ENCODE measurements around the gene IFT22.
A peak's percentile ranks its signal among the peaks of the same experiment; 100 is the strongest.

The IFT22 gene

DNA sequence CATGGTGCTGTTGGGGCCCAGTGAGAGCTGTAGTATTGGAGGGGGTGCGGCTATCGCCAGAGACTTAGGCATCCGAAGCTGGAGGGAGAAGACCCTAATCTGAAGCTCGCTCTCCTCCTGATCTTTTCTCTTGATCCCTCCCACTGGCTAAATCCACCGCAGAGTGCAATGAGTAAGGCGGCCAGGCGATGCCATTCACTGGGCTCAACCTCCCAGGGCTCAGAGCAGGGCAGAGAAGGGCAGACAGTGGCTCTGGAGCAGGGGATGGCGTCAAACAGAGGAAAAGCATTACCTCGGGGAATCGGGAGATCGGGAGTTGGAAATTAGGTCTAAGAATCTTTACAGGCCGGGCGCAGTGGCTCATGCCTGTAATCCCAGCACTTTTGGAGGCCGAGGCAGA, 18.8 kb upstream of the IFT22 start:
- Mint-ChIP-seq H3K27ac (no peak overlapping the region), H3K27me3 (no peaks in the 10 kb centered on the region), H3K9me3 (ENCODE audit: low read depth) (no peaks in the 10 kb centered on the region), H3K4me1 (ENCODE audit: low read depth) (no peaks in the 10 kb centered on the region), H3K36me3 (no peaks in the 10 kb centered on the region), H3K4me3 (no peak overlapping the region)

DNA sequence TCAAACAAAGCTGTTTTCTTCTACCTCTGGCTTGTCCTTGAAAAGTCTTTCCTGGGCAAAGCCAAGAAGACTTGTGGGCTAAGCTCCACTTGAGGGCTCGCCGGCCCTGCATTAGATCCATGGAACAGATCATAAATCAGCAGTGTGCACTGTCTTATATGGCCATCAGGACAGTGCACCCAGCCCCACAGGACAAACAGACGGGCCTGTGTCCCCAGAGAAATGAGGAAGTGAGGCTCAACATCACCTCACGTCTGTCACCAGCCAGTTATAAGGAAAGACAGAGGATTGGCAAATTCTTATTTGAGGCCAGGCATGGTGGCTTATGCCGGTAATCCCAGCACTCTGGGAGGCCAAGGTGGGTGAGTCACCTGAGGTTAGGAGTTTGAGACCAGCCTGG, 12.3 kb upstream of the IFT22 start:
- H3K27me3 Mint-ChIP-seq, result no peaks in the 10 kb centered on the region
- H3K4me3 Mint-ChIP-seq, result no peak overlapping the region
- no peaks in the 10 kb centered on the region for H3K36me3 Mint-ChIP-seq
- H3K9me3 Mint-ChIP-seq (ENCODE audit: low read depth), result no peaks in the 10 kb centered on the region
- H3K4me1 Mint-ChIP-seq (ENCODE audit: low read depth), result no peaks in the 10 kb centered on the region
- H3K27ac Mint-ChIP-seq, result no peak overlapping the region

DNA sequence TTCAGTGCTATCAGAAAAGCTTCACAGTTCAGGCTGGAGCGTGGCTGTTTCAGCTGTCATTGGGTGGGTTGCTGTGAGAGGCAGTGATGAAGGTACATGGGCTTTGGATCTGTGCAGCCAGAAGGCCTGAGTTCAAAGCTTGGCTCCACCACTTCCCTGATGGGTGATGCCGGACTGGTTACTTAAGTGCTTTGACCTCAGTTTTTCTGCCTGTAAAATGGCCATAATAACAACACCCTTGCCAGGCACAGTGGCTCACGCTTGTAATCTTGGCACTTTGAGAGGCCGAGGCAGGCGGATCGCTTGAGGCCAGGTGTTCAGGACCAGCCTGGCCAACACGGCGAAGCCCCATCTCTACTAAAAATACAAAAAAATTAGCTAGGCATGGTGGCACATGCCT, 10.4 kb upstream of the IFT22 start:
- H3K4me1 Mint-ChIP-seq (ENCODE audit: low read depth), result no peaks in the 10 kb centered on the region
- no peaks in the 10 kb centered on the region for H3K36me3 Mint-ChIP-seq
- H3K9me3 Mint-ChIP-seq (ENCODE audit: low read depth), result no peaks in the 10 kb centered on the region
- no peaks in the 10 kb centered on the region for H3K27me3 Mint-ChIP-seq
- H3K27ac Mint-ChIP-seq, result no peak overlapping the region
- no peak overlapping the region for H3K4me3 Mint-ChIP-seq

DNA sequence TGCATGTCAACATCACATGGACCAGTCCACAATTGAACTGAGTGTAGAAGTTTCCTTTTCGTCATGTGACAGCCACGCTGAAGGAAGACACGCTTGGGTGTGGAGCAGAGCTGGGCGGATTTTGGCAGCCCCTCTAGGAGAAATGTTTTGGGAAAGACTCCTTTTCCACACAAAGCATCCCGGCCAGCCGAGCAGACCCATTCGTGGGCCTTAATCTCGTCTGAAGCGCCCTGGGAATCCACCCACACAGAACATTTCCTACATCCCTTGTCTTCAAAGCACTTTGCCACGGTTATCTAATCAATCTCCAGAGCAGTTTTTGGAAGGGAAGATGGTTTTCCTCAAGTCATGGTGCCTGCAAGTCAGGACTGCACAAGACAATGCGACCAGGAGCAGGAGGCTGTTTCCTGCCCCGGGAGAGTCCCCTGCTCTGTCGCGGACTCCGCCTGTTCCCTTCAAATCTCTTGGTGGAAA, 8.4 kb upstream of the IFT22 start:
- no peaks in the 10 kb centered on the region for H3K36me3 Mint-ChIP-seq
- no peaks in the 10 kb centered on the region for H3K9me3 Mint-ChIP-seq (ENCODE audit: low read depth)
- no peak overlapping the region for H3K27ac Mint-ChIP-seq
- no peak overlapping the region for H3K4me3 Mint-ChIP-seq
- H3K4me1 Mint-ChIP-seq (ENCODE audit: low read depth), result no peaks in the 10 kb centered on the region
- no peaks in the 10 kb centered on the region for H3K27me3 Mint-ChIP-seq

DNA sequence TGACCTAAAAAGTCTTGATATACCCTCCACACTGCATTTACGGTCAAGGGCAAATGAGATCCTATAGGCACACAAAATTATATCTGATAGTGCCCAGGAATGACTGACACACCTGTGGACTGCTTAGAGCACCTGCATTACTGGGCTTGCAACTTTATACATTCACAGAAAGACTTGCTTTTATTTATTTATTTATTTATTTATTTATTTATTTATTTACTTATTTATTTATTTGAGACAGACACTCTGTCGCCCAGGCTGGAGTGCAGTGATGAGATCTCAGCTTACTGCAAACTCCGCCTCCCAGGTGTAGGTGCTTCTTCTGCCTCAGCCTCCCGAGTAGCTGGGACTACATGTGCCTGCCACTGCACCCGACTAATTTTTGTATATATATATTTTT, 6.5 kb upstream of the IFT22 start:
- Mint-ChIP-seq H3K27ac (no peak overlapping the region), H3K9me3 (ENCODE audit: low read depth) (no peaks in the 10 kb centered on the region), H3K27me3 (no peaks in the 10 kb centered on the region), H3K4me1 (ENCODE audit: low read depth) (no peaks in the 10 kb centered on the region), H3K36me3 (no peaks in the 10 kb centered on the region), H3K4me3 (no peak overlapping the region)

DNA sequence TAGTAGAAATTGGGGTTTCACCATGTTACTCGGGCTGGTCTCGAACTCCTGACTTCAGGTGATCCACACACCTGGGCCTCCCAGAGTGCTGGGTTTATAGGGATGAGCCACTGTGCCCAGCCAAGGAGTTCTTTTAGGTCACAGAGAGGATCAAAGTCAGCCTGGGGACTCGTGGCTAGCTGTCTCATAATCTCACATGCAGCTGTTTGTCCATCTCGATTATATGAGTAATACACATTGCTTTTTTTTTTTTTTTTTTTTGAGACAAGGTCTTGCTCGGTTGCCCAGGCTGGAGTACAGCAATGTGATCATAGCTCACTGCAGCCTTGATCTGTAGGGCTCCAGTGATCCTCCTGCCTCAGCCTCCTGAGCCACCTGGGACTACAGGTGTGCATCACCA, 2.2 kb downstream of the IFT22 start:
- no peaks in the 10 kb centered on the region for H3K27me3 Mint-ChIP-seq
- no peaks in the 10 kb centered on the region for H3K9me3 Mint-ChIP-seq (ENCODE audit: low read depth)
- peaks cover 10% of the 10 kb centered on the region for H3K4me1 Mint-ChIP-seq (ENCODE audit: low read depth)
- no peak overlapping the region for H3K4me3 Mint-ChIP-seq
- no peak overlapping the region for H3K27ac Mint-ChIP-seq
- H3K36me3 Mint-ChIP-seq, result peaks cover 3% of the 10 kb centered on the region

DNA sequence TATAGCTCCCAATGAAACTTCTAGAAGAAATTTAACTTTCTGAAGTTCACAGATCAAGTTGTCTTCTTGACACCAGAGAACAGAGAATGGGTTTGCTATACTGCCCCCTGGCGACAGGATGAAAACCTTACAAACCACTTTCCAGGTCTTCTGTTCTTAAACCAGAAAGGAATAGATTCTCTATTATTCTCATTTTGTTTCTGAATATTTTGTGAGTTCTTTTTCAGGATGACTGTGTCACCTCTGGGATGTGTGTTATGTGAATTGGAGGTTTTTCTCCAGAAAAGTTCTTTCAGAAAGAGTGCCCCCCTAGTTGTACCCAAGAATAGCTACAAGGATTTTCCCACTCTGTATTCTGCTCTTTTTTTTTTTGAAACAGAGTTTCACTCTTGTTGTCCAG, 6.3 kb downstream of the IFT22 start:
- no peaks in the 10 kb centered on the region for H3K4me1 Mint-ChIP-seq (ENCODE audit: low read depth)
- peaks cover 9% of the 10 kb centered on the region for H3K36me3 Mint-ChIP-seq
- no peaks in the 10 kb centered on the region for H3K9me3 Mint-ChIP-seq (ENCODE audit: low read depth)
- no peak overlapping the region for H3K27ac Mint-ChIP-seq
- H3K4me3 Mint-ChIP-seq, result no peak overlapping the region
- H3K27me3 Mint-ChIP-seq, result peaks cover 2% of the 10 kb centered on the region

DNA sequence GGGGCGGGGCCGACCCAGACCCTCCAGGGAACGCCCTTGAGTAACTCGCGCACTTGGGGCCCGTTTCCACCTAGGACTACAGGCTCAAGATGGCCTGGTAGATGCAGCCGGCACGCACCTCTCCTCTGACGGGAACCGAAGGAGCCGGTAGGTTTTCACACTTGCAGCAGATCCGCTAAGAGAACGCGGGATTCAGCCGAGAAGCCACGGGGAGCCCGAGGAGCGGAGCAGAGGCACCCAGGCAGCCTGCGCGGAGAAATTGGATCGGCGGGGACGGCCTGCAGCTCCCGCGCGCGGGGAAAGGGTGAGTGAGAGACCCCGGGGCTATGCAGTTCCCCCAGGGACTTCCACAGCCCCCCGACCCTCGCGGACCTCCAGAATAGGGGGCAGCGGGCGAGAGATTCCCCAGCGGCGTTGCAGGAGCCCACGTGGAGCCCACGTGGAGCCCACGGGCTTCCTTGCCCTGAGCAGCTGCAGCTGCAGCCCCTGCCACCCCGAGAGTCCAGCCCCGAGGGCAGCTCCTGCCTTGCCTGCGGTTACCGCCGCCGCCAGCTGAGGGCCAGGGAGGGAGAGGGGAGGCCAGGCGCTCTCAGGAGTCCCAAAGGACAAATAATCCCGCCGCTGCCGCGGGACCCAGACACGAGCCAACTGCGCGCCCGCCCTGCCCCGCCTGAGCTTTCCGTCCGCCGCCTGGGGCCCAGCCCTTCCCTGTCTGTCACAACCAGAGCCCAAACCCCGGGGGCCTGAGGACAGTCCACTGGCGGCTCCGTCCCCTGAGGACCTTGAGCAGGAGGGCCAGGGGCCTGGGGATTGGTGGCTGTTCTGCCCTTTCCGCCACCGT, 13.1 kb downstream of the IFT22 start:
- Mint-ChIP-seq H3K4me3 (peak overlapping the region; percentile 96), H3K27ac (peak overlapping the region; percentile 93), H3K36me3 (peaks cover 13% of the 10 kb centered on the region), H3K9me3 (ENCODE audit: low read depth) (no peaks in the 10 kb centered on the region), H3K27me3 (peaks cover 20% of the 10 kb centered on the region), H3K4me1 (ENCODE audit: low read depth) (peaks cover 7% of the 10 kb centered on the region)

DNA sequence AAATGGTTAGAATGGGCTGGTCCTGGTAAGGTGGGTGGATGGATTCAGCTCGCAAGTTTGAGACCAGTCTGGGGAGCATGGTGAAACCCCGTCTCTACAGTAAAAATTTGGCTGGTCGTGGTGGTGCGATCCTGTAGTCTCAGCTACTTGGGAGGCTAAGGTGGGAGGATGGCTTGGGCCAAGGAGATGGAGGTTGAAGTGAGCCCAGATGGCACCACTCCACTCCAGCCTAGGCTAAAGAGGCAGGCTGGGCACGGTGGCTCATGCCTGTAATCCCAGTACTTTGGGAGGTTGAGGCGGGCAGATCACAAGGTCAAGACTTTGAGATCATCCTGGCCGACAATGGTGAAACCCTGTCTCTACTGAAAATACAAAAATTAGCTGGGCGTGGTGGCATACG, 15.3 kb downstream of the IFT22 start:
- Mint-ChIP-seq H3K9me3 (ENCODE audit: low read depth) (peaks cover under 1% of the 10 kb centered on the region), H3K27me3 (peaks cover 25% of the 10 kb centered on the region), H3K4me1 (ENCODE audit: low read depth) (peaks cover 9% of the 10 kb centered on the region), H3K36me3 (peaks cover 12% of the 10 kb centered on the region), H3K27ac (no peak overlapping the region), H3K4me3 (peak overlapping the region; percentile 22)

DNA sequence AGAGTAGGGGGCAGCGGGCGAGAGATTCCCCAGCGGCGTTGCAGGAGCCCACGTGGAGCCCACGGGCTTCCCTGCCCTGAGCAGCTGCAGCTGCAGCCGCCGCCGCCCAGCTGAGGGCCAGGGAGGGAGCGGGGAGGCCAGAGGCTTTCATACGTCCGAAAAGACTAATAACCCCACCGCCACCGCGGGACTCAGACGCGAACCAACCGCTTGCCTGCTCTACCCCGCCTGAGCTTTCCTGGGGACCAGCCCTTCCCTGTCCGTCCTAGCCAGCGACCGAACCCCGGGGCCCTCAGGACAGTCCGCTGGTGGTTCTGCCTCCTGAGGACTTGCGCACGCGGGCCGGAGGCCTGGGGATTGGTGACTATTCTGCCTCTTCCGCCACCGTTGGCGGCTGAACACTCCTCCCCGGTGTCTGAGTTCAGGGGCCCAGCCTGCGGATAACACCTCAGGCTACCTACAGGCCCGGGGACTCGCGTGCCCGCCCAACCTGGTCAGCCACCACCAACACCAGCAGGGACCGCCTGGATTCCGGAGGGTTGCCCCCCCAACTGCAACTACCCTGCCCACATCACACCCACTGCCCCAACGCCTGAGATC, 18.4 kb downstream of the IFT22 start:
- peaks cover 14% of the 10 kb centered on the region for H3K4me1 Mint-ChIP-seq (ENCODE audit: low read depth)
- H3K27me3 Mint-ChIP-seq, result peaks cover 37% of the 10 kb centered on the region
- no peak overlapping the region for H3K4me3 Mint-ChIP-seq
- H3K27ac Mint-ChIP-seq, result no peak overlapping the region
- H3K9me3 Mint-ChIP-seq (ENCODE audit: low read depth), result peaks cover 9% of the 10 kb centered on the region
- peaks cover 11% of the 10 kb centered on the region for H3K36me3 Mint-ChIP-seq

DNA sequence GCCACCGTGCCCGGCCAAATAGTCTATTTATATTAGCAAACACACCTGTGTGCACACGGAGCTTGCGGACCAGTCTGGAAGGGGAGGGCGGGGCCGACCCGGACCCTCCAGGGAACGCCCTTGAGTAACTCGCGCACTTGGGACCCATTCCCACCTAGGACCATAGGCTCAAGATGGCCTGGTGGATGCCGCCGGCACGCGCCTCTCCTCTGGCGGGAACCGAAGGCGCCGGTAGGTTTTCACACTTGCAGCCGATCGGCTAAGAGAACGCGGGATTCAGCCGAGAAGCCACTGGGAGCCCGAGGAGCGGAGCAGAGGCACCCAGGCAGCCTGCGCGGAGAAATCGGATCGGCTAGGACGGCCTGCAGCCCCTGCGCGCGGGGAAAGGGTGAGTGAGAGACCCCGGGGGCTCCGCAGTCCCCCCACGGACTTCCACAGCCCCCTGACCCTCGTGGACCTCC, 18.9 kb downstream of the IFT22 start:
- H3K36me3 Mint-ChIP-seq, result peaks cover 12% of the 10 kb centered on the region
- H3K4me3 Mint-ChIP-seq, result no peak overlapping the region
- H3K4me1 Mint-ChIP-seq (ENCODE audit: low read depth), result peaks cover 12% of the 10 kb centered on the region
- peaks cover 9% of the 10 kb centered on the region for H3K9me3 Mint-ChIP-seq (ENCODE audit: low read depth)
- peaks cover 37% of the 10 kb centered on the region for H3K27me3 Mint-ChIP-seq
- no peak overlapping the region for H3K27ac Mint-ChIP-seq

DNA sequence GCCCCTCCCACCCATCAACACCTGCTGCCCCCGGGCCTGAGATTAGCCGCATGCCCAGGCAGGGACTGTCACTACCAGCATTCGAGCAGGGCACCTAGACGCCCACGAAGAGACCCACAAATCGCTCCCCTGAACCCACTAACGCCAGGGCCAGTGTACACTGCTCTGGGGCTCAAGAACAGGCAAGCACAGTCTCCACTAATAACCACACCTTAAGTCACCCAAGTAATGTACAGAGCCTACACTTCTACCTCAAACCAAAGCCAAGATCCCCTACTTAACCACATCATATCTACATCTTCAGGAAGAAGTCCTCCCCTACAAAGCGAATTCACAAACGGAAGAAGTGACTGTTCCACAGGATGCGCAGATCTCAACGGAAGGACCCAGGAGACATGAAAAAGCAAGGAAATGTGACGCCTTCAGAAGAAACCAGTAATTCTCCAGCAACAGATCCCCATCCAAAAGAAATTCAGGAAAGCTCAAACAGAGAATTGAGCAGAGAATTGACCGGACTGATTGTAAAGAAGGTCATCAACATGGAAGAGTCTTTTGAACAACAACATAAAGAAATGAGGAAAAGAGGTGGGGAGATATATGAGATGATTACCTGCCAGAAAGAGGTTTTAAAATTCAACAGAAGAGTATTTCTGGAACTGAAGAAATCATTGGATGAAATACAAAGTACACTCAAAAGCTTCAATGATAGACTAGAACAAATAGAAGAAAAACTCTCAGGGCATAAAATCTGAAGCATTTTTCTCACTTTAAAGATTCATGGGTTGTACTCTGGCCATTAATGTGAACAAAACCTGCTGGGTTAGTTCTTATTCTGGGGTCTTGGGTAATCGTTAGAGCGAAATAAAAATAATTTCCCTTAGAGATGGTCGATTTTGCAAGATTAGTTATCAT, 20.9 kb downstream of the IFT22 start:
- peaks cover 9% of the 10 kb centered on the region for H3K9me3 Mint-ChIP-seq (ENCODE audit: low read depth)
- peaks cover 36% of the 10 kb centered on the region for H3K27me3 Mint-ChIP-seq
- H3K27ac Mint-ChIP-seq, result no peak overlapping the region
- H3K4me3 Mint-ChIP-seq, result no peak overlapping the region
- H3K4me1 Mint-ChIP-seq (ENCODE audit: low read depth), result peaks cover 12% of the 10 kb centered on the region
- peaks cover 12% of the 10 kb centered on the region for H3K36me3 Mint-ChIP-seq

DNA sequence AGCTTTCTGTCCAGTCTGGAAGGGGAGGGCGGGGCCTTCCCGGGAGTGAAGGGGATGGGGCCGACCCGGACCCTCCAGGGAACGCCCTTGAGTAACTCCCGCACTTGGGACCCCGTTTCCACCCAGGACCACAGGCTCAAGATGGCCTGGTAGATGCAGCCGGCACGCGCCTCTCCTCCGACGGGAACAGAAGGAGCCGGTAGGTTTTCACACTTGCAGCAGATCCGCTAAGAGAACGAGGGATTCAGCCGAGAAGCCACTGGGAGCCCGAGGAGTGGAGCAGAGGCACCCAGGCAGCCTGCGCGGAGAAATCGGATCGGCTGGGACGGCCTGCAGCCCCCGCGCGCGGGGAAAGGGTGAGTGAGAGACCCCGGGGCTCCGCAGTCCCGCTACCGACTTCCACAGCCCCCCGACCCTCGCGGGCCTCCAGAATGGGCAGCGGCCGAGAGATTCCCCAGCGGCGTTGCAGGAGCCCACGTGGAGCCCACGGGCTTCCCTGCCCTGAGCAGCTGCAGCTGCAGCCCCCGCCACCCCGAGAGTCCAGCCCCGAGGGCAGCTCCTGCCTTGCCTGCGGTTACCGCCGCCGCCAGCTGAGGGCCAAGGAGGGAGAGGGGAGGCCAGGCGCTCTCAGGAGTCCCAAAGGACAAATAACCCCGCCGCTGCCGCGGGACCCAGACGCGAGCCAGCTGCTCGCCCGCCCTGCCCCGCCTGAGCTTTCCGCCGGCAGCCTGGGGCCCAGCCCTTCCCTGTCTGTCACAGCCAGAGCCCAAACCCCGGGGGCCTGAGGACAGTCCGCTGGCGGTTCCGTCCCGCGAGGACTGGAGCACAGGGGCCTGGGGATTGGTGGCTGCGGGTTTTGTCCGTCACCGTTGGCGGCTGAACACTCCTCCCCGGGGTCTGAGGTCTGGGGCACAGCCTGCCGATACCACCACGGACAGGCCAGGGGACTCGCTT, 21.8 kb downstream of the IFT22 start:
- Mint-ChIP-seq H3K4me1 (ENCODE audit: low read depth) (peaks cover 12% of the 10 kb centered on the region), H3K4me3 (peak overlapping the region; percentile 66), H3K36me3 (peaks cover 12% of the 10 kb centered on the region), H3K9me3 (ENCODE audit: low read depth) (peaks cover 9% of the 10 kb centered on the region), H3K27me3 (peaks cover 35% of the 10 kb centered on the region), H3K27ac (no peak overlapping the region)

DNA sequence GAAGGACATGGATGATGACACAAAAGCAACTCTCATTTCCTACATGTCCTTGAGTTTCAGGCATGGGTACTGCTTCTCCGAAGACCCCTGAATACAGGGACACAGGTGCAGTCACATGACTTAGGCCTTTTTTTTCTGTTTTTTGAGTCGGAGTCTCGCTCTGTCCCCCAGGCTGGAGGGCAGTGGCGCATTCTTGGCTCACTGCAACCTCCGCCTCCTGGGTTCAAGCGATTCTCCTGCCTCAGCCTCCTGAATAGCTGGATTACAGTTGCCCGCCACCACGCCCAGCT, 26.8 kb downstream of the IFT22 start:
- Mint-ChIP-seq H3K4me3 (no peak overlapping the region), H3K27me3 (peaks cover 21% of the 10 kb centered on the region), H3K4me1 (ENCODE audit: low read depth) (peaks cover 7% of the 10 kb centered on the region), H3K36me3 (peaks cover 3% of the 10 kb centered on the region), H3K27ac (no peak overlapping the region), H3K9me3 (ENCODE audit: low read depth) (no peaks in the 10 kb centered on the region)

Data from activated naive CD8-positive, alpha-beta T cell (primary cell).